Right renal pelvis (tissue), 4 donors: ENCODE data around the gene IFNAR1. TPM values are rescaled to one million over a fixed set of nuclear protein-coding genes. Genes with fewer than 3 reads are reported as not detected.
A peak's percentile ranks its signal among the peaks of the same experiment; 100 is the strongest.

ENCODE experiments used
- DNase-seq, 4 donors: peaks; one replicate each; pipeline ENCODE4 v3.0.0-alpha.2; 2013; ENCODE audit warnings: low read depth in 4 of 4, low spot score in 3 of 4, missing footprints in 1 of 4
- polyA plus RNA-seq, 4 donors: library from polyadenylated mRNA; unstranded; fragments of 120-200 nt; gene quantifications; one replicate each; pipeline ENCODE4 v1.2.1, GENCODE V29; 2013; ENCODE audit not compliant: insufficient read length in 4 of 4

IFNAR1 gene
- polyA plus RNA-seq = 10 to 100 TPM; 36.9 to 44.0 (median 42.5) TPM

- peak; percentile 94 to 96 (median 96) for DNase-seq
Observed at GRCh38 chr21:33324291-33325221, at the start of gene IFNAR1. Gene IFNAR1 (plus strand): TSS chr21:33324970. CDS start chr21:33325056, 86 bp downstream.

- no peak for DNase-seq
Observed at GRCh38 chr21:33278721-33279120, 46.0 kb upstream of the IFNAR1 start.

- DNase-seq = no peak
Observed at GRCh38 chr21:33279330-33279820, 45.4 kb upstream of the IFNAR1 start.

- DNase-seq = no peak
Observed at GRCh38 chr21:33281096-33281652, 43.6 kb upstream of the IFNAR1 start.

- no peak for DNase-seq
Observed at GRCh38 chr21:33283203-33283602, 41.6 kb upstream of the IFNAR1 start.

- no peak for DNase-seq
Observed at GRCh38 chr21:33286076-33286475, 38.7 kb upstream of the IFNAR1 start.

- peak in 1 of 4 donors; percentile 43 for DNase-seq
Observed at GRCh38 chr21:33286600-33287456, 37.9 kb upstream of the IFNAR1 start.

GRCh38 chr21:33289199-33289819 is 35.5 kb upstream of the IFNAR1 start:
- DNase-seq = no peak

- no peak for DNase-seq
Observed at GRCh38 chr21:33290441-33290840, 34.3 kb upstream of the IFNAR1 start.

GRCh38 chr21:33291686-33292085 is 33.1 kb upstream of the IFNAR1 start:
- no peak for DNase-seq

GRCh38 chr21:33292724-33293123 is 32.0 kb upstream of the IFNAR1 start:
- no peak for DNase-seq

- no peak for DNase-seq
Observed at GRCh38 chr21:33293136-33293535, 31.6 kb upstream of the IFNAR1 start.

GRCh38 chr21:33293811-33294216 is 31.0 kb upstream of the IFNAR1 start:
- no peak for DNase-seq

GRCh38 chr21:33296156-33296555 is 28.6 kb upstream of the IFNAR1 start:
- no peak for DNase-seq

GRCh38 chr21:33299181-33299752 is 25.5 kb upstream of the IFNAR1 start:
- no peak for DNase-seq

- DNase-seq = peak in 1 of 4 donors; percentile 18
Observed at GRCh38 chr21:33300701-33301631, 23.8 kb upstream of the IFNAR1 start.

- DNase-seq = no peak
Observed at GRCh38 chr21:33301632-33302002, 23.2 kb upstream of the IFNAR1 start.

- DNase-seq = no peak
Observed at GRCh38 chr21:33302055-33302454, 22.7 kb upstream of the IFNAR1 start.

- no peak for DNase-seq
Observed at GRCh38 chr21:33302796-33303195, 22.0 kb upstream of the IFNAR1 start.
